ENCODE results near the gene HOXD12.

Gene HOXD12

DNA sequence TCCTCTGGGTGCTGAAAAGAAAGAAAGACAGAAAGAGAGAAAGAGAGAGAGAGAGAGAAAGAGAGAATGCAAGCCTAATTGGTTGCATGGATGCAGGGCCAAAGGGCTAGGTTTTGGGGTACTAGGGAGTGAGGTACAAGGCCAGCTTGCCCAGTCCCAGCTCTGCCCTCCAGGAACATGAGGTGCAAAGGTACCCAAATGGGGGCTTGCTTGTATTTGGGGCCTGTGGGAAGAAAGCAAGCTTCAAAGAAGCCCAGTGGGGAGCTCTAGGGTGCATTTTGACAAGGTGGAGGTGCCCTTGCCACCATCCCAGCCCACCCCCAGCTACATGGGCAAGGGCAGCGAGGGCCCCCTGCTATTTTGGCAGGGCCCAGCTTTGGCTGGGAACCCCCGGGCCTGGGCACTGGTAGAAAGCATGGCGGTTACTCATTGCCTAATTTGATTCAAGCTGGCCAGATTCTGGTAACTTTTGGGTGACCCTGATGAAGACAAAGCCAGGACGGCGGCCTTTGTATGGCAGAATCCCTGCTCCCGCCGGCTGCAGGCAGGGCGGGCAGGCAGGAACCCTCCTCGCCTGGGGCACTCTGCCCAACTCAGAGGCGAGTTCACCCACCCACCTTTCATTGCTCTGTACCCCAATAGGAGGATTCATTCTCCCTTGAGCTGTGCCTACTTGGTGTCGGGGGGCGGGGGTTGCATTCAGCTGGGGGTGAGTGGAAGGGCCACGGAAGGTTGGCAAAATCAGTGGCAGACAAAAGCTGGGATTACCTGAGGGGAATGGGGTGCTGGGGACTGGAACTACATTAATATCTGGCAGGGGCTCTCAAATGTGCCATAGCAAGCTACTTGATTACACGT is 51.2 kb downstream of the HOXD12 start:
- no peak overlapping the region for H3K4me3 ChIP-seq (ENCODE audit: low read depth, low read length)
- in situ Hi-C loops (cut with HindIII; ENCODE audit: low pct_ligation_motif_present, low sequenced_read_pairs): no loop called here
- H3K36me3 ChIP-seq (replicated peaks): no peaks in the 10 kb centered on the region
- peaks cover 93% of the 10 kb centered on the region for H3K27me3 ChIP-seq (replicated peaks)
- TF ChIP-seq, protein P1, sequence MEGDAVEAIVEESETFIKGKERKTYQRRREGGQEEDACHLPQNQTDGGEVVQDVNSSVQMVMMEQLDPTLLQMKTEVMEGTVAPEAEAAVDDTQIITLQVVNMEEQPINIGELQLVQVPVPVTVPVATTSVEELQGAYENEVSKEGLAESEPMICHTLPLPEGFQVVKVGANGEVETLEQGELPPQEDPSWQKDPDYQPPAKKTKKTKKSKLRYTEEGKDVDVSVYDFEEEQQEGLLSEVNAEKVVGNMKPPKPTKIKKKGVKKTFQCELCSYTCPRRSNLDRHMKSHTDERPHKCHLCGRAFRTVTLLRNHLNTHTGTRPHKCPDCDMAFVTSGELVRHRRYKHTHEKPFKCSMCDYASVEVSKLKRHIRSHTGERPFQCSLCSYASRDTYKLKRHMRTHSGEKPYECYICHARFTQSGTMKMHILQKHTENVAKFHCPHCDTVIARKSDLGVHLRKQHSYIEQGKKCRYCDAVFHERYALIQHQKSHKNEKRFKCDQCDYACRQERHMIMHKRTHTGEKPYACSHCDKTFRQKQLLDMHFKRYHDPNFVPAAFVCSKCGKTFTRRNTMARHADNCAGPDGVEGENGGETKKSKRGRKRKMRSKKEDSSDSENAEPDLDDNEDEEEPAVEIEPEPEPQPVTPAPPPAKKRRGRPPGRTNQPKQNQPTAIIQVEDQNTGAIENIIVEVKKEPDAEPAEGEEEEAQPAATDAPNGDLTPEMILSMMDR (IDR thresholded peaks at IDR 0.05; ENCODE audit: low read depth, low read length, missing control alignments): no peak
- DNase-seq: no peak
- H3K27ac ChIP-seq: no peak overlapping the region

DNA sequence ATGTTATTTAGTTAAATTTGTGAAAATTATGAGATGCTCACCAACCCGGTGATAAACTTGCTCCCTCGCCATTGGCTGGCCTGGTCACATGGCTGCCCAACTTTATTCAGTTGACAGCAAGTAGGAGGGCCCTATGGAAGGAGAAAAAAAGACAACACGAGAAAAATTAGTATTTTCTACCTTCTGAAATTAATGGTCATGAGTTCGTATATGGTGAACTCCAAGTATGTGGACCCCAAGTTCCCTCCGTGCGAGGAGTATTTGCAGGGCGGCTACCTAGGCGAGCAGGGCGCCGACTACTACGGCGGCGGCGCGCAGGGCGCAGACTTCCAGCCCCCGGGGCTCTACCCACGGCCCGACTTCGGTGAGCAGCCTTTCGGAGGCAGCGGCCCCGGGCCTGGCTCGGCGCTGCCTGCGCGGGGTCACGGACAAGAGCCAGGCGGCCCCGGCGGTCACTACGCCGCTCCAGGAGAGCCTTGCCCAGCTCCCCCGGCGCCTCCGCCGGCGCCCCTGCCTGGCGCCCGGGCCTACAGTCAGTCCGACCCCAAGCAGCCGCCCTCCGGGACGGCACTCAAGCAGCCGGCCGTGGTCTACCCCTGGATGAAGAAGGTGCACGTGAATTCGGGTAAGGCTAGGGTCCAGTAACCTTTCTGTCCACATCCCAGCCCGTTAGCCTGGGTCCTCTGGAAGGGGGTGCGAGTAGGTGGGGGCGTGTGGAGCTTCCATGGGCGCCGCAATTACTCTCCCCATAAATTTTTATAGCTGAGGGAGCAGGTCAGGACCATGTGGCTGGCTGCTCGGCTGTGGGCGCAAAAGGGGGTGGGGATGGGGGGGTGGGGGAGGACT is 52.1 kb downstream of the HOXD12 start, which contains the start of gene HOXD4:
HOXD4 (plus strand) TSS at position 109 of the 846 bp plus-strand sequence; CDS start at position 193, 84 bp downstream.
- H3K27me3 ChIP-seq (replicated peaks): peaks cover 93% of the 10 kb centered on the region
- no peak within 1 kb of the TSS for H3K27ac ChIP-seq
- in situ Hi-C loops (cut with HindIII; ENCODE audit: low pct_ligation_motif_present, low sequenced_read_pairs): no loop called here
- H3K4me3 ChIP-seq (ENCODE audit: low read depth, low read length): peak within 1 kb of the TSS; percentile 43
- DNase-seq: no peak
- TF ChIP-seq, protein P1 (IDR thresholded peaks at IDR 0.05; ENCODE audit: low read depth, low read length, missing control alignments): no peak
- no peaks in the 10 kb centered on the region for H3K36me3 ChIP-seq (replicated peaks)
